AG09309 (cell line): ENCODE measurements around the gene ANXA2.

Experiments
- DNase-seq: peaks from one replicate; pipeline ENCODE4 v3.0.0-alpha.2; 2010; ENCODE audit warnings: low read depth
- H3K4me3 ChIP-seq: 2 replicates; pipeline ENCODE4 v1.5.1; 2011; ENCODE audit warnings: mild to moderate bottlenecking, low read depth, low read length, moderate library complexity; ENCODE audit not compliant: control insufficient read depth
- CTCF ChIP-seq: IDR thresholded peaks from 2 replicates; pipeline ENCODE4 v1.5.1; 2011; ENCODE audit warnings: mild to moderate bottlenecking, low read depth, low read length, inconsistent platforms; ENCODE audit not compliant: insufficient read depth, control insufficient read depth; ENCODE audit errors: missing control alignments

ANXA2 gene

DNA sequence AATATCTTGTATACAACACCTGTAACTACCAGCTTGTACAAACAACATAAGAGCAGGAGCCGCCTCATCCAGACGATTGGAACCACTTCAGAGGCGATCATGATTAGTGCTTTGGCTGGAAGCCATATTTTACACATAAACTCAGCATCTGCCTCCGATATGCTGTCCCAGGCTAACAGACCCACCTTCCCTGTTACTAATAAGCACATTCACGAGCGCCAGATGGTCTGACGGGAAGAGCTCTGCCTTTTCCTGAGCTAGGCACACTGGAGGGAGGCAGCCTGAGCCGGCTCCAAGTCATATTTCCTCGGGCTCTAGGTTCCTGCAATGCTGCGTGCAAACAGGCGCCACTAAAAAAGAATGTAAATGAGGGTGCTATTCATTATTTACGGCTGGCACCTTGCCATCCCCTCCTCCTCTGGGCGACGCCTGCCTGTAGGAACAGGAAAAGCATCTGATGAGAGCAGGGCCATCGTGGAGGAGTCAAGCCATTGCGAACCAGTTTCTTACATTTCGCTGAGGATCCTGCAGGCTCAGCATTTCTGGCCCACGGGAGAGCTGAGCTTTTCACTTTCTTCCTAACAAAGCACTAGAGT lies 98.2 kb downstream of the ANXA2 start:
- H3K4me3 ChIP-seq, result no peak overlapping the region
- TF ChIP-seq CTCF, result no peak
- no peak for DNase-seq
